Tibial nerve (tissue), 4 donors: ENCODE data around the gene PLK2.

Experiments
- EP300 ChIP-seq, 2 donors: sonication (generic); formaldehyde crosslinking; IDR thresholded peaks; one replicate each; pipeline ENCODE4 v1.6.1; 2017; ENCODE audit warnings: antibody characterized with exemption in 2 of 2, mild to moderate bottlenecking in 1 of 2
- POLR2A ChIP-seq, 2 donors: fragments of 450-650 bp; IDR thresholded peaks; one replicate each; pipeline ENCODE4 v1.6.1; 2017; ENCODE audit warnings: antibody characterized with exemption in 2 of 2, mild to moderate bottlenecking in 2 of 2, moderate library complexity in 2 of 2
- TF ChIP-seq, protein P1 (sequence below), 5 experiments: fragments of 200-600 bp in 3 of 5; fragments of 450-650 bp in 2 of 5; sonication (generic) in 3 of 5; IDR thresholded peaks; one replicate each; pipeline ENCODE4 v1.5.1; 2016 to 2019; ENCODE audit warnings: antibody characterized with exemption in 5 of 5, mild to moderate bottlenecking in 3 of 5, moderate library complexity in 2 of 5

DNA sequence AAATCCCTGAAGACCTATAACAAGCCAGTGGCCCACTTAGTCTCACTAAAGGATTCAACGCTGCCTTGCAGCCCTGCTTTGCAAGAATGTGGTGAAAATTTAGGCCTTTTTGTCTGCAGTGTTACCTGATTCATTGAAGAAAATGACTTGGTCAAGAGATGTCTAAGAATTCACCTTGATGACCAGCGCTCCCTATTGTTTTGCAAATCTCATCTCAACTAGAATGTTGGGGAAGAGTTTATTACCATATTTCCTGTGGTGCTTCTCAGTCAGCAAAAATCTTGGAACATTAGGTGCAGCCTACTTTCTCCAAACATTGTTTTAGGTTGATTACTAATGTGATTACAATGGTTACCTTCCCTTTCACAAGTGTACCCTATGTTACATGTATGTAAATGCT is 53.5 kb downstream of the PLK2 start:
- TF ChIP-seq, protein P1, sequence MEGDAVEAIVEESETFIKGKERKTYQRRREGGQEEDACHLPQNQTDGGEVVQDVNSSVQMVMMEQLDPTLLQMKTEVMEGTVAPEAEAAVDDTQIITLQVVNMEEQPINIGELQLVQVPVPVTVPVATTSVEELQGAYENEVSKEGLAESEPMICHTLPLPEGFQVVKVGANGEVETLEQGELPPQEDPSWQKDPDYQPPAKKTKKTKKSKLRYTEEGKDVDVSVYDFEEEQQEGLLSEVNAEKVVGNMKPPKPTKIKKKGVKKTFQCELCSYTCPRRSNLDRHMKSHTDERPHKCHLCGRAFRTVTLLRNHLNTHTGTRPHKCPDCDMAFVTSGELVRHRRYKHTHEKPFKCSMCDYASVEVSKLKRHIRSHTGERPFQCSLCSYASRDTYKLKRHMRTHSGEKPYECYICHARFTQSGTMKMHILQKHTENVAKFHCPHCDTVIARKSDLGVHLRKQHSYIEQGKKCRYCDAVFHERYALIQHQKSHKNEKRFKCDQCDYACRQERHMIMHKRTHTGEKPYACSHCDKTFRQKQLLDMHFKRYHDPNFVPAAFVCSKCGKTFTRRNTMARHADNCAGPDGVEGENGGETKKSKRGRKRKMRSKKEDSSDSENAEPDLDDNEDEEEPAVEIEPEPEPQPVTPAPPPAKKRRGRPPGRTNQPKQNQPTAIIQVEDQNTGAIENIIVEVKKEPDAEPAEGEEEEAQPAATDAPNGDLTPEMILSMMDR (IDR thresholded peaks at IDR 0.05) = no peak
- TF ChIP-seq POLR2A (IDR thresholded peaks at IDR 0.05) = no peak
- no peak for TF ChIP-seq EP300 (IDR thresholded peaks at IDR 0.05)
